KG1 (cell line): Measurements from ENCODE around the gene OR10AD1.
A peak's percentile ranks its signal among the peaks of the same experiment; 100 is the strongest.
"Not testable (repeated sequence)": the region's sequence is repeated elsewhere in the genome, so short reads cannot be mapped to it uniquely, and the experiment has no call there.

ENCODE experiments used
- DNase-seq: peaks from one replicate; lab custom pipeline; 2025; lab: John Stamatoyannopoulos, UW

The OR10AD1 gene

GRCh38 chr12:48160046-48160445 is 43.0 kb downstream of the OR10AD1 start:
- no peak for DNase-seq

GRCh38 chr12:48157889-48158370 is 45.2 kb downstream of the OR10AD1 start:
- DNase-seq = no peak

GRCh38 chr12:48157018-48157888 is 45.8 kb downstream of the OR10AD1 start, which contains the start of gene ASB8:
TSS of gene ASB8 (minus strand) at chr12:48157515. CDS start at chr12:48153496, 4,019 bp downstream.
- peak; percentile 60 for DNase-seq

GRCh38 chr12:48156652-48157017 is 46.5 kb downstream of the OR10AD1 start:
- no peak for DNase-seq

- DNase-seq = not testable (repeated sequence)
Measured at GRCh38 chr12:48155786-48156185, 47.3 kb downstream of the OR10AD1 start.
